Posterior cingulate gyrus (tissue), 11 donors: Measurements from ENCODE around the gene CDKN1A.
A peak's percentile ranks its signal among the peaks of the same experiment; 100 is the strongest.

Experiments
- DNase-seq, 10 donors: peaks; one replicate each; pipeline versions ENCODE4 v3.0.0 to v3.0.0-alpha.2; 2020 to 2021; ENCODE audit warnings: mixed read lengths in 3 of 10
- intact Hi-C: fragments of 100-400 bp; cut with DNase I; formaldehyde crosslinking; loops from one replicate; pipeline ENCODE4 v1.15.1; 2023

CDKN1A gene

GRCh38 chr6:36678488-36679042, at the start of gene CDKN1A:
Gene CDKN1A, plus strand, starts transcription at chr6:36678714. Its CDS starts 5,388 bp downstream, at chr6:36684102.
- intact Hi-C loops = no loop called here
- DNase-seq = peak; percentile 57 to 97 (median 80)

GRCh38 chr6:36629784-36630183, 48.7 kb upstream of the CDKN1A start:
- peak in 2 of 10 donors; percentile 35 to 69 for DNase-seq
- intact Hi-C loops = no loop called here

- intact Hi-C loops = no loop called here
- DNase-seq = peak in 2 of 10 donors; percentile 48 to 55
These were observed 47.0 kb upstream of the CDKN1A start for GRCh38 chr6:36631326-36632011.

GRCh38 chr6:36633370-36633769, 45.1 kb upstream of the CDKN1A start:
- intact Hi-C loops = no loop called here
- peak in 2 of 10 donors; percentile 30 to 40 for DNase-seq

GRCh38 chr6:36633915-36634314, 44.6 kb upstream of the CDKN1A start:
- DNase-seq = peak in 3 of 10 donors; percentile 24 to 61 (median 48)
- intact Hi-C loops = no loop called here

GRCh38 chr6:36634317-36635108, 44.0 kb upstream of the CDKN1A start:
- DNase-seq = peak in 2 of 10 donors; percentile 22 to 47
- intact Hi-C loops = no loop called here

GRCh38 chr6:36636283-36636682, 42.2 kb upstream of the CDKN1A start:
- peak in 2 of 10 donors; percentile 32 to 41 for DNase-seq
- intact Hi-C loops = no loop called here

- intact Hi-C loops = no loop called here
These were observed 41.7 kb upstream of the CDKN1A start for GRCh38 chr6:36636687-36637418.

GRCh38 chr6:36638579-36638978, 39.9 kb upstream of the CDKN1A start:
- no peak for DNase-seq
- intact Hi-C loops = no loop called here

More at GRCh38 chr6:36636687-36637418, 41.7 kb upstream of the CDKN1A start:
- peak in 1 of 10 donors; percentile 6 for DNase-seq

- intact Hi-C loops = no loop called here
- peak in 3 of 10 donors; percentile 16 to 57 (median 46) for DNase-seq
These were observed 39.2 kb upstream of the CDKN1A start for GRCh38 chr6:36639171-36639808.

- DNase-seq = peak in 1 of 10 donors; percentile 20
- intact Hi-C loops = no loop called here
These were observed 37.0 kb upstream of the CDKN1A start for GRCh38 chr6:36641543-36641942.

- intact Hi-C loops = no loop called here
- peak in 5 of 10 donors; percentile 20 to 89 (median 53) for DNase-seq
These were observed 35.3 kb upstream of the CDKN1A start for GRCh38 chr6:36642913-36643817.

- DNase-seq = peak in 1 of 10 donors; percentile 18
- intact Hi-C loops = no loop called here
These were observed 34.5 kb upstream of the CDKN1A start for GRCh38 chr6:36643977-36644376.

- intact Hi-C loops = no loop called here
- DNase-seq = no peak
These were observed 29.4 kb upstream of the CDKN1A start for GRCh38 chr6:36649086-36649485.

- intact Hi-C loops = no loop called here
- peak in 1 of 10 donors; percentile 26 for DNase-seq
These were observed 28.6 kb upstream of the CDKN1A start for GRCh38 chr6:36649701-36650484.

GRCh38 chr6:36650848-36651478, 27.6 kb upstream of the CDKN1A start:
- intact Hi-C loops = no loop called here
- DNase-seq = peak in 1 of 10 donors; percentile 9

GRCh38 chr6:36651659-36652379, 26.7 kb upstream of the CDKN1A start:
- DNase-seq = peak in 1 of 10 donors; percentile 24
- intact Hi-C loops = no loop called here
